NCI-H510A treated with DMSO at 0.1 percent for 48 hours (cell line): ENCODE results near the gene SH3RF3.

Source experiments
- DNase-seq: peaks from one replicate; lab custom pipeline; 2025; lab: John Stamatoyannopoulos, UW

The SH3RF3 gene

DNA sequence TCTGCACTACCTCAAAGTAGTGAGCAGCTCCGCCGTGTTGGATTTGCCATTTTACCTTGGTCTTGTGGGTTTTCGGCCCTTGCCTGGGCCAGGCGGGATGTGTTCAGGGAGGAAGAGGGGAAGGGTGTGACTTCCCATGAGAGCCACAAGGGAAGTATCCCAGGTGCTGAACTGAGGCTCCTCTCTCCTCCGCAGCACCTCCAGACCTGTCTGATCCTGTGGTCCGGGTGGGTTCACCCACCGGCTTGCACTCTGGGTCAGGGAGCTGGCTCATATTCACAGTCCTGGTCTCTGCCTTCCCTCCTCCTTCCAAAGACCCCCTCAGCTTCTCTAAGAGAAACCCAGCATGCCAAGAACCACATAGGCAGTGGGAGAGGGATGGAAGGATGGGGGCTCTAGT lies 249.0 kb downstream of the SH3RF3 start:
- no peak for DNase-seq

DNA sequence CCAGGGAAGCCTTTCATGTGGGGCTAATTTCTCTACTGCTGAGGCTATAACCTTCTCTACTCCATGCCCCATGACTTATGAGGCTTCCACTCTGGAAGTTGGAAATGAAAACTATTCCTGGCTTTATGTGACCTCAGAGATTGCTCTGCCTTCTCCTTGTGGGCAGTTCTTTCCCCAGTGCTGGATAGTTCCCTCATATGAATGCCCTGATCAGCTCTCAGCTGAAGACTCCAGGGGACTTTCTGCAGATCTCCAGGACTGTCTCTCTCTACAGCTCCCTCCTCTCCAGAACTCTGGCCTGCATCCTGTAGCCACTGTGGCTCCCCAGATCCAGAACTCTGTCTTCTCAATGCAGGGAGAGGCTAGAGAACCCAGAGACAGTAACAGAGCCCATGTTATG lies 249.7 kb downstream of the SH3RF3 start:
- DNase-seq: no peak

DNA sequence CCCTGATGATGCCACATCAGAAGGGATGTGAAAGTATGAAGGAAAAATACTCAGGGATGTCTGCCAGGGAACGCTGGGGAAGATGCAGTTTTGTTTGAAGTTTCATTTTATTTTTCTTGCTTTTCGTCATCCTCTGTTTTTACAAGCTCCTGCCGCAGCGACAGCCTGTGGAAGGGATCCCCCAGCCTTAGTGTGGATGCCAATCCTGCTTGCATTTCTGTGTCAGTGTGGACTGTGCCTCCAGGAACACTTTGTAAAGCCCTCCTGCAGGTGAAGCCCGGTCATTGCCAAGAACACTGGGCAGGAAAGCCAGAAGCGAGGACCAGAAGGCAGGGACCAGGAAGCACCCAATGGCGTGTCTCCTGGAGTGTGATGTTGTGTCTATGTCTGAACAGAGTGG lies 250.5 kb downstream of the SH3RF3 start:
- DNase-seq: no peak

DNA sequence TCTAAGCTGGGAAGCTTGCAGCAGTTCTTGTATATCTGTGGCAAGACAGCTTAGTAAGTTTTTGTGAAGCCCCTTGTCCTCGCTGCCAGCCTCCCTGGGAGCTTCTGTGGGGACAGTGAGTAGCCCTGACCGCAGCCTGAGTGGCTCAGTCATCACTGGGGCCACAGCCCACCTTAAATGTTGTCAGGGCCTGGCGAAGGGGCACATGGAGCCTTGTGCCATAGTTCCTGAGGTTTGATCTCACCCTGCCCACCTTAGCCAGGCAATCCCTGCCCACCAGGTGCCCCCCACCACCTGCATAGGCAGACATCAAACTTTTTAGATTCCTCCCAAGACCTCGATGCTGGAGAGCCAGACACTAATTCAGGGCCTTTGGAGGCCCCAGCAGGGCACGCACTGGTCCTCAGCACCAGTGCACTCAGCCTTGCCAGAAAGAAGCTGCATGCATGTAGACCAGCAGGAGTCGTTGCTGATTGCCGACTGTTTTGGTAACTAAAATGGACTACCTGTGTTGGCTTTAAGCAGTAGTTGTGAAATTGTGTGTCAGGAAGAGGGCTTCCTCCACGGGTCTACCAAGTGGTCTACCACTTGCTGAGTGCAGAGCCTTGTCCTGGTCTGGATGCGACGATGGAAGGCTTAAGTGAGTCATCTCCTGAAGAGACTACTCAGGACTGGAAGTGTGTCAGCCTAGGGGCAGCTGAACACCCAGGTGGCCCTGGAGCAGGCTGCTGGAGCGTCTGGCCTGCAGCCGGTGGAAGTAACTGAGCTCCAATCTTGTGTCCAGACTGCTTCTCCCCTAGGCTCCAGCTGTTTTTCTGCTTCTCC lies 251.7 kb downstream of the SH3RF3 start:
- DNase-seq: no peak

DNA sequence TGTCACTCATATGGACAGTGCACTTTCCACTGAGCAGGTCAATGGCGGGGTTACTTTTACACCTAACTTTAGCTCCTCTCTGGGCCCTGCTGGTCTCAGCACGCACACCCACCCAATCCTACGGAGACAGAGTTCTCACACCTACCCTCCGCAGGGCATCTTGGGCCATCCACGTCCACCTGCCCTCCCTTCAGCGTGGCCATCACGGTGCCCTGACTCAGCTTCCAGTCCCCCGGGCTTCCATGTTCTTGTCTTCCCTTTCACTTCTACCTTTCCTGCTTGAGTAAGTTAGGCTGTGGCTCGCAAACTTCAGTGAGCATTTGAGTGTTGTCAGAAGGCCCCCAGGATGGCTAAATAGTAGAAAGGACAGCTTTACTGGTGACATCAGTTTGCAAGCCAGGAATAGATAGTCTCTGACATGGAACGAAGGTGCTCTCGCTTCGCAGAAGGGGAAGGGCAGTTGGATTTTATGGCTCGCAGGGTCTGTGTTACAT lies 252.4 kb downstream of the SH3RF3 start:
- no peak for DNase-seq

DNA sequence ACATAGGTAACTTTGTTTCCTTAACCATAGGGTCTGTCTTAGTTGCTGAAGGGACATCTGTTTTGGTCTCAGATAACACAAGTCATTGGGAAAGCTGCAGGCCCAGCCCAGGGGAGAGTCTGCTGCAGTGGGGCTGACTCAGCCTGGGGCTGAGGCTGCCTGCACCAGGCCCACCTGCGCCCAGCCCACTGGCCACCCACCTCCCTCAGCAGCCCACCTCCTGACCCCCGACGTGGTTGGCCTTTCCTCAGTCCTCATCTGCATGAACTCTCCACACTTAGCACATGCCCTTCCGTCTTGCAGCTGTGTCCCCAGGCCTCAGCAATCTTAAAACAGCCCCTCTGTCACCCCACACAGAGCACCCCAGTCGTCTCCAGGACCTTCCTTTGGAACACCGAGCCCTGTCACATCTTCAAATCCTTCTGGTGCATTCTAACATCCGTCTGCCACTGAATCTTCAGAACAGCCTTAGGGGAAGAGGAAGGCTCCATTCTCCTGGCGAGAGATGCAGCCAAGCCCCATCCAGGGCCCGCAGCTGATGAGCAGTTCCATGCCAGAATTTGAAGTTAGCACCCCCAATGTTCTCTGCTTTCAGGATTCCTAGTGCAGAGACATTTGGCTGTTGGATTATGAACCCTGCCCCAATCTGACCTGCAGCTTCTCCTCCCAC lies 253.4 kb downstream of the SH3RF3 start:
- DNase-seq: no peak

DNA sequence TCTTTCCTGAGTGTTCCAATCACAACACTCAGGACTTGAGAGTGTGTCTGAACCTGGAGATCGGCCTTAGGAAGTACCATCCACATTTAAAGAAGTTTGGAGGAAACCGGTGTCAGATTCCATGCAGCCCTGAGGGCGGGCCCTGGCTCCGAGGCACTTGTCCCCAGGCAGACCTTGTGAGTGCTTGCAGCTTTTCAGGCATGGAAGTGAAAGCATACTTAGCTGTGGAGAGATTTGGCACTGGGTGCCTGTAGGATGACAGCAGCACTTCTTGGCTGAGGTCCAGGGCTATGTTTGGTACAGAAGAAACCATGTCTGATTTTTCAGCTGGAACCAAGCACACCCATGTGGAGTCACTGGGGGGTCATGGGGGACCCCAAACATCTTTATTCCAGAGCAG lies 253.9 kb downstream of the SH3RF3 start:
- DNase-seq: peak; percentile 84

DNA sequence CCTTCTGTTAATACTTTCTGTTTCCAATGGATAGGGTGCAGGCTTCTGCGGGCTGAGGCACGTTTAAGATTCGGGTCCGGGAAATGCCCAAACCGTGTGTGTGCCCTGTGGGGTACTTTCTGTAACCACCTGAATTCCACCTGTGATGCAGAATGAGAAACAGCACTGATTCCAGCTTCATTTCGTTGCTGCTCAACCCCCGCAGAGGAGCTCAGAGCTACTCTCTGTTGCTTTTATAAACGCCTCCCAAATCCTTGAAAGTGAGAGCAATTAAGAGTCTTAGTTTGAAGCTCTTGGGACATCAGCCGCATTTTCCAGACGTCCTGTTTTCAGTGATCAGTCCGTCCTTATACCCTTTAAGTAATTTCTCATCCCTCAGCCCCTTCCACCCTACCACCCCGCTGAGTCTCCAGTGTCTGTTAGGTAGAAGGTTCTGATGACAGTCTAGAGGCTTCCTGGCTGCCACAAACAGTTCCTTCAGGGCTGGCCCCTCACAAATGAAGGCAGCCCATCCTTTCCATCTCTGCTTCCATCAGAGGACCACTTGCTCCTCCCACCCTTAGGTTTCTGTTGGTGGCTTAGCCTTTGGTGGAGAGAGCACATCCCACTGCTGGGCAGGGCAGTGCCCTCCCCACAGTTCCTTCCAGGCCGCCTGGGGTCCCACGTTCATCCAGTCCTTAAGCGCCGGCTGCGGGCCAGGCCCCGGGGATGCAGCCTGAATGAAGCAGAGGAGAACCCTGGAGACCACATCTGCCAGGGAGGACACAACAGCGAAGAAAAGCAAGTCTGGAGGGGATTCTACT lies 254.7 kb downstream of the SH3RF3 start:
- DNase-seq: no peak

DNA sequence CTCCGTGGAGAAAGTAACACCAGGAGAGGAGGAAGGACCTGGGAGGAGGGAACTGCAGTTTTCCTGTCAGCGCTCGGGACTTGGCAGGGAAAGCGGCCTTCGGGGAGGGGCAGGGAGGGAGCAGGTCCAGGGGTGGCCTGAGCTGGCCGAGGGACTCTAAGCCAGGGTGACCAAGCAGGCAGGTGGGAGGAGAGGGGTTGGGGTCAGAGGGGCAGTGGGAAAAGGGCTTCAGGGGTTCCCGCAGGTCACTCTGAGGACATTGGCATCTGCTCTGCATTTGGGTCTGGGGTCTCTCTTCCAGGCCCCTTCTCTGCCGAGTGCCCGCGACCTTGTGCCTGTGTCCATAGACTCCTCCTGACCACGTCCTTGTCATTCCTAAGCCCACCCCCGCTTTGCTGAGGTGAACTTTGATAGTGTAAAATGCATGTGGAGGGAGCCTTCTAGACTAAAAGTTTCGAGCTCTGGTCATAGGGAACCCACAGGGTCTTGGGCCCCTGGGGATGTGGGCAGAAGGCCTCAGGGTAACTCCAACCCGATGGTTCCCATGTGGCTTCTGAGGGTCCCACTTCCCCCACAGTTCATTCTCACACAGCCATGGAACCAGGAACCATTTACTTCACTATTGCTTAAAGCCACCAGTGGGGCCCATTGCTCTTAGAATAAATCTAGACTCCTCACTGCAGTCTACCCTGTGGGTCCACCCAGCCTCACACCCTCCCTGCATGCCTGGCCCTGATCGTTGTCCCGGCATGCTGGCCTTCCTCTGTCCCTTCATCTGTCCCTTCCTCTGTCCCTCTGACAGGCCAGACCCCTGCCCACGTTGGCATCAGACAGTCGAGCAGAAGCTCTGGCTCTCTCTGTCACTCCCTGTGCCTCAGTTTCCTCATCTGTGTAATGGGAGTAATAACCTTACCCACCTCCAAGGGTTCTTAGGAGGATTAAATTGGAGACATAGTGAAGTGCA lies 255.6 kb downstream of the SH3RF3 start:
- DNase-seq: no peak

DNA sequence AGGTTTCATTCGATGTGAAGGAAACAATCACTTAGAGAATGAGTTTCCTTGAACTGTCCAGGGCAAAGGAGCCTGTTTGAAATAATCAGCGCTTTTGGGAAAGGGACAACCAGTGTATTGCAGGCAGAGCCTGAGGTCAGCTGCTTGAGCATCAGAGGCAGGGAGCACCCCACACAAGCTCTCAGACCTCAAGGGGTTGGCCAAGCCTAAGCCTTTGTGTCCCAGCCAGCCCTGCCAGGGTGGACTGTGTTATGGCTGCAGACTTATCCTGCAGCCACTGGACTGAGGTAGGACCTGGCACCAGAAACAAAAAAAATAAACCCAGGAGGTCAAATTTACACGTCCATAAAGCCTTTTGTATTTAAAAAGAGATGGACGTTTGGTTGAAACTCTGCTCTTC lies 256.5 kb downstream of the SH3RF3 start:
- no peak for DNase-seq

DNA sequence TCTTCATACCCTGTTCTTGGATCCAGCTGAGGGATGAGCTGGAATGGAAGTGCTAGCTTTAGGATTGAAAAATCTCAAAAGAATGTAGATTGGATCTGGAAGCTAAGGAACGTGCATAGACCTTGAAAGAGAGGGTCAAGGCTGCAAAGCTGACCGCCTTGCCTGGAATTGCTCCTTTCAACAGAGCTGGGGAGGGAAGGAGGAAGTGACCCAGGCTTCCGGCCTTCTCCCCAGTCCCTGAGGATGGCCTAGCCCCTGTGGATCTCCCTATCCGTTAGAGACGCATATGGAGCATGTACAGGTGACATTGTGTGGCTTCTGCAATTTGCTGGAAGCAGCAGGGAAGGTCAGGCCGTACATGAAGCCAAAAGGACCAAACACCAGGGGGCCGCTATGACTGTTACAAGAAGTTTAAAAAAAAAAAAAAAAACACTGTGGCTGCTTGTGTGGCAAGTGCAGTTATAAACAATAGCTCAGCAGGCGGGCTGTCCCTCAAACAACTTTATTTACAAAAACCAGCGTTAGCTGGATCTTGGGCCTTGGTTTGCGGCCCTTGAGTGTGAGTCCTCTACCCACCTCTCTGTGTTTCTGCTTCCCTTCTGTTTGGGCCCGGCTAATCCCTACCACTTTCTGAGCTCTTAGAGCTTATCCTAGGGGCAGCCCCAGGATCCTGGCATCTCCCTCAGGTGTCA lies 257.1 kb downstream of the SH3RF3 start:
- no peak for DNase-seq

DNA sequence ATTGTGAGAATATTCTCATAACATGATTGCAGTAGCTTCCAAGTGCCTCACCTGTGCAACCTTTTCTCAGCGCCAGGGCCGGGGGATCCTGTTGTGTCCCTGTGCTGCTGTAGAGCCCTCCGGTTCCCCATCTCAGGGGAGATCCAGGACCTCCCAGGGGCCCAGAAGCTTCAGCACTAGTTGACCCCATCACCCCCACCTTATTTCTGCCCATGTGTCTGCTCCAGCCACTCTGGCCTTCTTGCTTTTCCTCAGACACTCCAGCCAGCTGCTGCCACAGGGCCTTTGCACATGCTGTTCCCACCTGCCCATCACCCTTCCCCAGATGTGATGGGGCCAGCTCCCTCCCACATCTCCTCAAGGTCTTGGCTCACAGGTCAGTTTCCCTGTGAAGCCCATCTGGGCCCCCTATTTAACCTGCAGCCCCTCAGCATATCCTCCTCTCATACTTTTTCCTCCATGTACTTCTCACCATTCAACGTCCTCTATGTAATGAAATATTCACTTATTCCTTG lies 258.3 kb downstream of the SH3RF3 start:
- no peak for DNase-seq

DNA sequence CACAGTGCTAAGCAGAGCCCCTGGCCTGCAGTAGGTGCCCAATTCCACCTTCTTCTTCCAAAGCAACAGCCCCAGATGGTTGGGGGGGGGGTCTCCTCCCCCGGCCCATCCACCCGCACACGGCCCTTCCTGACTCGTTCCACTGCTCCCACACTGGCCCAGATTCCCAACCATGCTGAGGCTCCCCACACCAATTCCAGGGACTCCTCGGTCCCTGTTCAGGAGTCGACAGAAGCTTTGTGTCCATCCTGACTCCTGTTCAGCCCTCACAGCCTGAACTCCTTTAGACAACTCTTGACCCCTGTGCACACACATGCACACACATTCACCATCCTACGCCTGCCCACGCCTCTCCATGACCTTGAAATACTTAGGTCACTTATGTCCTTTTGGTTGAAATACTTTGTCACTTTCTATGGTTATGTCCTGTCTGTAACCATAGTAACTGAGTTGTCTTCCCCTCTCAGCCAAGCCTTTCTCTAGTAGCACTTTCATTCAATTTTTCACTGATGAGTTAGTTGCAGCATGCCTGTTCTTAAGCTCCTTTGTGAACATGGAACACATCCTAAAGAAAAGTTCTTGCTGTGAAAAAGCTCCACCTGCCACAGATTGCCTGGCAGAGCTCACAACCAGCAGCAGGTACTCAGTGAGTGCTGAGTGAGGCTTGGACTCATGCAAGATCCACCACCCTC lies 258.9 kb downstream of the SH3RF3 start:
- no peak for DNase-seq

DNA sequence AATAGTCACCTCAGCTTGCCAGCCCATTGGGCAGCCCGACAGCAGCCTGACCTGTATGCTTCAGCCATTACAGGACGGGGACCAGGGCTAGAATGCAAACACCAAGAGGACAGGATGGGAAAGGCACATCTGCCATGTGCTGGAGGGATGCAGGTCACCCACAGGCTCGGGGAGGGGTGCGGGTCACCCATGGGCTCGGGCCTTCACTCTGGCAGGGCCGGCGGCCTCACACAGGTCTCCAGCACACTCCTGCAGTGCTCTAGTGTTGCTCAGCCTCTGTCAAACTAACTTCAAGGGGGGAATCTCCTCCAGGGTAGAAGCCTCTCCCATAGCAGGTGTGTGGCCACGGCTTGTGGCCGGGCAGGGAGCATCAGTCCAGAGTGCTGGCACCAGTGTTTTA lies 262.2 kb downstream of the SH3RF3 start:
- no peak for DNase-seq

DNA sequence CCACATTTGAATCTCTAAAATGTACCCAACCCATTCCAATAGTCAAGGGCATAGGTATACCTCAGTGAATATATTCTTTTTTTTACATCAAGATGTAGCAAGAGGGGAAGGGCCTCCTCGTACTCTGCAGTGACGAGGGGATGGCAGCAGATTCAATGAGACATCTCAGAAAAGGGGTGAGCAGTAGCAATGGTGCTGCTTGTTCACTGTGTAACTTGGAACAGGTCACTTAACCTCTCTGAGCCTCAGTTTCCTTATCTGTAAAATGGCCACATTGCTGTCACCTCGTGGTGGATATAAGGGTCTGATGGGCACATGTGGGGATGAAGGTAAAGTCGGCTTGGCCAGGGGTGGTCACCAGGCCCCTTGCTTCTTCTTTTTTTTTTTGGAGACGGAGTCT lies 263.1 kb downstream of the SH3RF3 start:
- no peak for DNase-seq

DNA sequence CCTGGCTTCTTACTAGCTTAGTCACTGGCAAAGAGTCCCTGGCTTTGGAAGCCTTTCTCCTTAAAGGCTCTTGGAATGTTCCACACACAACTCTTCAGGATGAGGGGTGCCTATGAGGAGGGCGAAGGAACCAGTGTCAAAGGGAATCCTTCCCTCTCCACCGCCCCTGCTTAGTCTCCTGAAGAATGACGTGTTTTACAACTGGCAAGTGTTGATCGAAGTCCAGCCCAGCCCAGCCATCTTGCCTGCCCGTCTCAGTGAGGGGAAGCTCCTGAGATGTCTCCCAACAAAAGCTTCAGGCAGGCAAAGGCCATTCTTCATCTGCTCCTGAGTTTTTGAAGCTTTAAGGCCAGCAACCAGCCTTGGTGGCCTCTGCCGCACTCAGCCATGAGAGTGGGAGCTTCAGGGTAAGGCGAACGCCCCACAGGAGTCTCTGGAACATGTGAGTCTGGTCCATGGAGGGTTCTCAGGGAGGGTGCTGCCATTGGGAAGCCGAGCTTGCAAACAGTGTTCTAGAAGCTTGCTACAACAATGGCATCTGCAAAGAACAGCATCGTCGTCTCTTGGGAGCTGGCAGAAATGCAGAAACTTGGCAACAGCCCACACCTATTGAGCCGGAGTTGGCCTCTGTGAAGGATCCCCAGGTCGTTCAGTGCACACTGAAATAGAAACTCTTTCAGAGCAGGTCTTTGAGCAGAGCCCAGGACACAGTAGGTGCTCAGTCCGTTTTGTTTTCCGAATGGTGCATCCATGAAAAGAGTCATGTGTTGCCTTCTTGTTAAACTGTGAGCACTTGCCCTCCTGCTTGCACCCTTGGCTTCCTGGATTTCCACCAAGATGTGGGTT lies 264.0 kb downstream of the SH3RF3 start:
- DNase-seq: no peak

DNA sequence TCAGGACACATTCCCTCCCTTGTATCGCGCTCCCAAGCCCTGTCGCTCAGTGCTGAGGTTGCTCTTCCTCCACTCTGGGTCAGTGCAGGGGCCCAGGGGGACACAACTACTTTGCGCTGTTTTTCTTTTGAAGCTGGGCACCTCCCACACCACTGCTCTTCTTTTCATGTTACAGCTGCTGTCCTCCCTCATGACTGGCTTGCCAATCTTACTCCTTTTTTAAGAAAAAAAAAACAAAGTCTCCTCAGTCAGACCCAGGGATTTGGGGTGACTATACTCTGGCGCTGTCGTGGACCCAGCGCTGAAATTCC lies 264.6 kb downstream of the SH3RF3 start:
- no peak for DNase-seq

DNA sequence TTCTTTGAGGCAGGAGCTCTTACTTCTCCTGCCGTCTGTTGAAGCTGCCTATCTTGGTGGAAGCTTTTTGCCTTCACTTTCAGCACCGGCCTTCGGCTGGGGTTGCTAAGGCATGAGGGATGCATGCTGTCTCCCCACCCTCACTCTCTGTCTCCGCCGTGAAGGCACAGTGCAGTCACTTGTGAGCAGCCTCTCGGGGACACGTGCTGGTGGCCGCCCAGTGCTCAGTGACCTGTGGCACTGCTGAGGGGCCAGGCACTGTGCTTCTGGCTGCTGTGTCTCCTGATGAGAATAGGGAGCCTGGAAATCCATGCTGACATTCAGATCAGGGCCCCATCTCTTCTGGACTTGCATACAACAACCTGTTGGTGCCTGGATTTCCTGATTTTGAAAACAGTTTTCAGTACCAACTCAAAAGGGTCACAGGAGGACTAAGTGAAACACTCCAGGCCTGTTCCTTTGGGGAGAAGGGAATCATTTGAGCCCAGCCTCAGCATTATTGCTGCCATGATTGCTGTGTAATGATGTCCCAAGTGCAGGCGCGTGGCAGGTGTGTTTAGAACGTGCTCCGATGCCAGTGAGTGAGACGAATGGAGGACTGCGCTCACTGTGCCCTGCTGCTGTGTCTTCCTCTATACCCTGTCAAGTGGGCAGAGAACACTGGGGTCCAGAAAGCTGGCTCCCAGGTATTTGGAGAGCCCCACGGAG lies 266.6 kb downstream of the SH3RF3 start:
- peak; percentile 19 for DNase-seq
